ENCODE results near the gene SLC23A3. TPM values are rescaled to one million over a fixed set of nuclear protein-coding genes. Genes with fewer than 3 reads are reported as not detected.

Gene SLC23A3
- total RNA-seq, 4 donors from 2014 or later: 0.26 to 8.1 (median 1.8) TPM; not detected in 1

DNA sequence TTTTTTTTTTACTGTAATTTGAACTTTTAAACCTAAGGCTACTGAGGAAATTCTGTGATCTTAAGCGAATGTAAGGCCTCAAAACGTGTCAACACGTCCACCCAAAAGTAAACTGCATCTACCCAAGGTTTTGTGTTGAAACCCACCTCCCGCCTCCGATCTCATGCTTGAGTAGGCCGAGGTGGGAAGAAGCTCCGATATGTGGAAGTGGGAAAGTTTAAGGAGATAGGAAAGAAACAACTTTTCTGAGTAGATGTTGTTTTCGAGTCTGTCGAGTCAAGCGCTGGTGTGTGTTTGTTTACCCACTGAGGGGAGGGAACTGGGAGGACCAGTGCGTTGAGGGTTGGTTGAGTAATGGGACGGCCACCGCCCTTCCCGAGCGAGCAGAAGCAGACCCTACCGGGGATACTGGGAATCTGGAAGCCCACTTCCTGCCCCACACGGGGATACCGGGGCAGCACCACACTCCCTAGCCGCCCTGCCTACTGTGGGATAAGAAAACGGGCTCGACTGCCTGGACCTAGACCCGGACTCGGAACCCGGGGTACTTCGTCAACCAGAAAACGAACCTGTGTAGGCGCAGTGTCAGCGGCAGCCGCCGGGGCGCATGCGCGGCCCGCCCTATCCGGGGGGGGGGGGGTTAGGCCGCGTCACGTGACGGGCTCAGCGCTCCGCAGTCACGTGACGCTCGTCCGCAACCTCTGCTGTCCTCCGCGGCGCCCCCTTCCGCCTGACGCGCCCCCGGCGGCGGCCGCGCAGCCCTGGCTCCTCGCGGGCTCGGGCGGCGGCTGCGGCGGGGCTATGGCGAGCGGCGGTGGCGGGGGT, 7.9 kb upstream of the SLC23A3 start, which contains the start of gene RETREG2:
Gene RETREG2, plus strand, starts transcription at position 724 of the 825 bp plus-strand sequence. Its CDS starts 78 bp downstream, at position 802.
- Histone ChIP-seq H3K4me1 (peaks cover 0 to 7% of the 10 kb centered on the region in 2 donors), H3K27me3 (no peaks in the 10 kb centered on the region), H3K36me3 (no peaks in the 10 kb centered on the region), H3K9me3 (no peaks in the 10 kb centered on the region), H3K27ac (peak within 1 kb of the TSS; percentile 97 to 98), H3K4me3 (peak within 1 kb of the TSS; percentile 82 to 83)
- TF ChIP-seq, protein P1, sequence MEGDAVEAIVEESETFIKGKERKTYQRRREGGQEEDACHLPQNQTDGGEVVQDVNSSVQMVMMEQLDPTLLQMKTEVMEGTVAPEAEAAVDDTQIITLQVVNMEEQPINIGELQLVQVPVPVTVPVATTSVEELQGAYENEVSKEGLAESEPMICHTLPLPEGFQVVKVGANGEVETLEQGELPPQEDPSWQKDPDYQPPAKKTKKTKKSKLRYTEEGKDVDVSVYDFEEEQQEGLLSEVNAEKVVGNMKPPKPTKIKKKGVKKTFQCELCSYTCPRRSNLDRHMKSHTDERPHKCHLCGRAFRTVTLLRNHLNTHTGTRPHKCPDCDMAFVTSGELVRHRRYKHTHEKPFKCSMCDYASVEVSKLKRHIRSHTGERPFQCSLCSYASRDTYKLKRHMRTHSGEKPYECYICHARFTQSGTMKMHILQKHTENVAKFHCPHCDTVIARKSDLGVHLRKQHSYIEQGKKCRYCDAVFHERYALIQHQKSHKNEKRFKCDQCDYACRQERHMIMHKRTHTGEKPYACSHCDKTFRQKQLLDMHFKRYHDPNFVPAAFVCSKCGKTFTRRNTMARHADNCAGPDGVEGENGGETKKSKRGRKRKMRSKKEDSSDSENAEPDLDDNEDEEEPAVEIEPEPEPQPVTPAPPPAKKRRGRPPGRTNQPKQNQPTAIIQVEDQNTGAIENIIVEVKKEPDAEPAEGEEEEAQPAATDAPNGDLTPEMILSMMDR (IDR thresholded peaks at IDR 0.05): peak in 3 of 4 experiments; percentile 58 to 65 (median 58)
- TF ChIP-seq POLR2A (IDR thresholded peaks at IDR 0.05): peak; percentile 90 to 100
- intact Hi-C loops (cut with DNase I; ENCODE audit: low total_unique reads): no loop called here
- peak; percentile 87 to 88 for DNase-seq

DNA sequence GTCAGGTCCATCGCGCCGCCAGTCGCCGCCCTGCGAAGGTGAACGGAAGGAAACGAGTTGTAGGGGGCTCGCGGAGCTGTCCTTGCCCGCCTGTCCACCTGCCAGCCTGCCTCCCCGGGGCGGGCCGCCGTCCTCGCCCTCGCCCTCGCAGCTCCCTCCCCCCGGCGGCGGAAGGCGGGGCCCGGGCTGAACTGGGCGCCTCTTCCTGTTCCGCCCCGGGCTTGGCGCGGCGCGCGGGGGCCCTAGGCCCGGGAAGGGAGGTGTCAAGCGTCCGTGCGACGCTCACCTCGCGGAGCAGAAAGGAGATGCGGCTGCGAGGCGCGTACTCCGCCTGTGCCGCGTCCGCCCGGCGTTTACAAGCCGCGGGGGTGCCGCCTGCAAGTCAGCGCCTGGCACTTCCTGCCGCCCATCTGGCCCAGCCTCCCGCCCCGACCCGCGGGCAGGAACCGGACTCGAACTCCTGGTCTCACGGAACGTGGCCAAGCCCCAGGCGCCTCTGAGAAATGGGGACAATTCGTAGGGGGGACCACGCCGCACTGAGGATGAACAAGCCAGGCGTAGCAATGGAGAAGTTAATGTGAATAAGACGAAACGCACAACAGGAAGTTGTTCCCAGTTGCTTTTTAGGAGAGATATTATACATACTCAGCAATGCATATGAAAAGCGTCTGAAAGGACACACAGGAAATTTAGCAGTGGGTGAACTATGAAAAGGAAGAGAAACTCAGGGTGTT, 7.2 kb upstream of the SLC23A3 start, which contains the start of gene CNPPD1:
Gene CNPPD1, minus strand, starts transcription at position 108 of the 734 bp plus-strand sequence. Its CDS starts 97 bp downstream, at position 11.
- TF ChIP-seq, protein P1 (IDR thresholded peaks at IDR 0.05): peak in 1 of 4 experiments; percentile 13
- peak; percentile 91 to 99 for TF ChIP-seq POLR2A (IDR thresholded peaks at IDR 0.05)
- intact Hi-C loops (cut with DNase I; ENCODE audit: low total_unique reads): no loop called here
- peaks cover 0 to 7% of the 10 kb centered on the region in 2 donors for H3K4me1 ChIP-seq
- no peaks in the 10 kb centered on the region for H3K36me3 ChIP-seq
- DNase-seq: peak; percentile 82 to 88
- H3K27me3 ChIP-seq: no peaks in the 10 kb centered on the region
- peak within 1 kb of the TSS; percentile 97 to 98 for H3K27ac ChIP-seq
- H3K4me3 ChIP-seq: peak within 1 kb of the TSS; percentile 82 to 83
- no peaks in the 10 kb centered on the region for H3K9me3 ChIP-seq

- TF ChIP-seq, protein P1 (IDR thresholded peaks at IDR 0.05): peak in 2 of 4 experiments; percentile 16 to 26
- TF ChIP-seq POLR2A (IDR thresholded peaks at IDR 0.05): no peak
- peak overlapping the region; percentile 97 to 98 for H3K27ac ChIP-seq
- peak in 1 of 2 donors; percentile 52 for DNase-seq
- peak overlapping the region; percentile 82 to 83 for H3K4me3 ChIP-seq
- no peaks in the 10 kb centered on the region for H3K27me3 ChIP-seq
- H3K4me1 ChIP-seq: peaks cover 0 to 7% of the 10 kb centered on the region in 2 donors
- H3K36me3 ChIP-seq: no peaks in the 10 kb centered on the region
- no peaks in the 10 kb centered on the region for H3K9me3 ChIP-seq
- intact Hi-C loops (cut with DNase I; ENCODE audit: low total_unique reads): no loop called here
Measured at GRCh38 chr2:219175928-219176817, 6.3 kb upstream of the SLC23A3 start.

- no peak for DNase-seq
- TF ChIP-seq POLR2A (IDR thresholded peaks at IDR 0.05): no peak
- TF ChIP-seq, protein P1 (IDR thresholded peaks at IDR 0.05): no peak
- Histone ChIP-seq H3K4me3 (peak overlapping the region in 1 of 2 donors; percentile 82), H3K4me1 (peaks cover 0 to 7% of the 10 kb centered on the region in 2 donors), H3K36me3 (no peaks in the 10 kb centered on the region), H3K27me3 (no peaks in the 10 kb centered on the region), H3K27ac (peak overlapping the region; percentile 97 to 98), H3K9me3 (no peaks in the 10 kb centered on the region)
- intact Hi-C loops (cut with DNase I; ENCODE audit: low total_unique reads): no loop called here
Measured at GRCh38 chr2:219175486-219175885, 5.7 kb upstream of the SLC23A3 start.

All from uterus (tissue), 4 donors.